SJSA1 (cell line): ENCODE measurements around the gene ZBTB20. TPM values are rescaled to one million over a fixed set of nuclear protein-coding genes. Genes with fewer than 3 reads are reported as not detected.
"Not testable (repeated sequence)": the region's sequence is repeated elsewhere in the genome, so short reads cannot be mapped to it uniquely, and the experiment has no call there.

Experiments used
- DNase-seq, 2 experiments: peaks; one replicate each; pipeline ENCODE4 v3.0.0-alpha.2; 2015 to 2020; ENCODE audit warnings: low spot score in 2 of 2, low read depth in 1 of 2
- H3K27ac ChIP-seq: fragments of 250-450 bp; sonication (Bioruptor Pico); 2 replicates; pipeline ENCODE4 v1.5.1; 2020; ENCODE audit warnings: mild to moderate bottlenecking, moderate library complexity
- H3K27me3 ChIP-seq: fragments of 250-450 bp; sonication (Bioruptor Pico); replicated peaks from 2 replicates; pipeline ENCODE4 v1.5.1; 2020; ENCODE audit warnings: mild to moderate bottlenecking, moderate library complexity
- H3K36me3 ChIP-seq: fragments of 250-450 bp; sonication (Bioruptor Pico); 2 replicates; pipeline ENCODE4 v1.5.1; 2020; ENCODE audit warnings: mild to moderate bottlenecking
- H3K4me1 ChIP-seq: fragments of 250-450 bp; sonication (Bioruptor Pico); replicated peaks from 2 replicates; pipeline ENCODE4 v1.6.1; 2021; ENCODE audit warnings: mild to moderate bottlenecking
- H3K4me3 ChIP-seq: fragments of 250-450 bp; sonication (Bioruptor Pico); 2 replicates; pipeline ENCODE4 v1.5.1; 2020; ENCODE audit warnings: mild to moderate bottlenecking
- H3K9me3 ChIP-seq: fragments of 250-450 bp; sonication (Bioruptor Pico); replicated peaks from 2 replicates; pipeline ENCODE4 v1.5.1; 2020; ENCODE audit warnings: mild to moderate bottlenecking
- total RNA-seq: library from RNA; depleted of rRNA; stranded (reverse); fragments of >200 nt; shearing (Covaris generic); gene quantifications from 2 replicates; pipeline ENCODE4 v1.2.3, GENCODE V29; 2014

ZBTB20 gene
- total RNA-seq, 1 experiment from 2014 or later = 18.2 TPM

DNA sequence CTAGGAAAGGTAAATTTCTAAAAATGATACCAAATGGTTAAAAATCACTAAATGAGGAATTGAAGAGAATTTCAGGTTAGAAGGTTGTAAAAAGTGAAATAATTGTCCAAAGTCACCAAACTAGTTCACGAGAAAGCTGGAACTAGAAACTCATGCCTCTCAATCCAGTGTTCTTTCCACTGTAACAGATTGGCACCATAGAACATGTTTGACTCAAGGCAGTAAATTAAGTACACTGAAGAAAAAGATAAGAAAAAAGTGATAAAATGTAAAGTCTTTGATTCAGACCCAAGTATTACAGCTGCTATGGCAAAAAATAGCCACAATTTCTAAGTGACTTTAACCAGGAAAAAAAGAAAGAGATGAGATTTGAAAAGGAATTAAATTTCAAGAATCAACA, 26.5 kb downstream of the ZBTB20 start:
- Histone ChIP-seq H3K4me3 (no peak overlapping the region), H3K4me1 (no peaks in the 10 kb centered on the region), H3K27me3 (no peaks in the 10 kb centered on the region), H3K36me3 (no peaks in the 10 kb centered on the region), H3K9me3 (no peaks in the 10 kb centered on the region), H3K27ac (no peak overlapping the region)
- no peak for DNase-seq

DNA sequence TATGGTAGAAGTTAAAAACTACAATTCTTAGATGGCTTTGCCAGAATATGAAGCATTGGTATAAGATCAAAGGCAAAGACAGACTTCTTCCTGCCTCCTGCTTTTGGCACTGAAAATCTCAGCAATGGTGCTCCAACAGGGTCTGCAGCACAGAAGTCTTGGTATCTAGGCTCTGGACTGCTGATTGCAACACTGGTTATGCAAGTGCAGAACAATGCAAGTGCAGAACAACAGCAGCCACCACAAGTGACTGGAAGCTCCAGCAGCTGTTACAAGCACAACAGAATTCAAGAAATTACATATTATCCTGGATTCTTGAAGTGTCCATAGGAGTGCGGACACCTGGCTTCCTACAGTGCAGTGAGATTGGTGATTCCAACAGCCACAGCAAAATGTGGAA, 33.7 kb downstream of the ZBTB20 start:
- no peak overlapping the region for H3K4me3 ChIP-seq
- no peaks in the 10 kb centered on the region for H3K9me3 ChIP-seq
- DNase-seq = no peak
- no peaks in the 10 kb centered on the region; the same call in 1 of the 2 replicates for H3K27me3 ChIP-seq
- H3K27ac ChIP-seq = no peak overlapping the region
- H3K4me1 ChIP-seq = no peaks in the 10 kb centered on the region
- no peaks in the 10 kb centered on the region for H3K36me3 ChIP-seq

DNA sequence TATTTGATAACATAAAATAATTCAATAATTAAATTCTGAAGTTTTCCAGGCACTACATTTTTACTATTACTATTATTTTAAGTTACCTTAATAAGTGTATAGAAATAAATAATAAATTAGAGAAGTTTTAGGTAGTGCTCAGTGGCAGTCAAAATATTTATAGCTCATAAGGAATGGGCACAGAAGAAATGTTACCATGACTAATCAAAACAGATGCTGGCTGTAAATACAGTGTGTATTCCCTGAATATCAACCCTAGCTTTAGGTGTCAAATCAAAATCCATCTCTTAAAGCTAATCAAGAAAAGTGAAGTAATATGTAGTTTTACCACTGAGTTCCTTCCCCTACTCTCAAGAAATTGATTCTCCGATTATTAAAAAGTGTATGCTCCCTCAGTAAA, 35.5 kb downstream of the ZBTB20 start:
- Histone ChIP-seq H3K4me1 (no peaks in the 10 kb centered on the region), H3K27me3 (no peaks in the 10 kb centered on the region; the same call in 1 of the 2 replicates), H3K4me3 (no peak overlapping the region), H3K9me3 (no peaks in the 10 kb centered on the region), H3K36me3 (no peaks in the 10 kb centered on the region), H3K27ac (no peak overlapping the region)
- no peak for DNase-seq

DNA sequence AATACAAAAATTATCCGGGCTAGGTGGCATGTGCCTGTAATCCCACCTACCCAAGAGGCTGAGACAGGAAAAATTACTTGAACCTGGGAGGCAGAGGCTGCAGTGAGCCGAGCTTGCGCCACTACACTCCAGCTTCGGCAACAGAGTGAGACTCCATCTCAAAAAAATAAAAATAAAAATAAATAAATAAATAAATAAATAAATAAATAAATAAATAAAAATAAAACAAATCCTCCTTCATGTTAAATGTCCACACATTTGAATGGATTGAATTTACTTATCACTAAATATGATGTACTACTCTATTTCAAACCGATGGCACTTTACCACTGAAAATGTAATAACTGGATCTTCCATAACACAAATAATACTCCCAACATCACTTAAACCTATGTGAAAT, 36.3 kb downstream of the ZBTB20 start:
- H3K4me1 ChIP-seq = no peaks in the 10 kb centered on the region
- no peak overlapping the region for H3K27ac ChIP-seq
- no peaks in the 10 kb centered on the region for H3K36me3 ChIP-seq
- H3K27me3 ChIP-seq = no peaks in the 10 kb centered on the region; the same call in 1 of the 2 replicates
- H3K9me3 ChIP-seq = no peaks in the 10 kb centered on the region
- no peak for DNase-seq
- H3K4me3 ChIP-seq = no peak overlapping the region

DNA sequence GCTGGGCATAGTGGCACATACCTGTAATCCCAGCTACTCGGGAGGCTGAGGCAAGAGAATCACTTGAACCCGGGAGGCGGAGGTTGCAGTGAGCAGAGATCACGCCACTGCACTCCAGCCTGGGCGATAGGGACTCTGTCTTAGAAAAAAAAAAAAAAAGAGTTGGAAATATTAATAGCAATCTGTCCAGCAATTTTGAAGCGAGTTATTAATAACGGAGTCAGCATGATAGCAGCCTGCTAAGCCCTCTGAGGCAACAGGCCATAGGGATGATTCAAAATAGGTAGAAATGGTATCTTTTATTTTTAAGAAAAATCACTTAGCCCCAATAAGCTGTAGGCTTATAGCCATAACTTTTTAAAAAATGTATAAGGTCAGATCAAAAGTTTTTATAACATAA, 37.0 kb downstream of the ZBTB20 start:
- DNase-seq, H3K4me1 ChIP-seq, H3K27me3 ChIP-seq, H3K27ac ChIP-seq, H3K4me3 ChIP-seq, H3K9me3 ChIP-seq, H3K36me3 ChIP-seq: not testable (repeated sequence)

DNA sequence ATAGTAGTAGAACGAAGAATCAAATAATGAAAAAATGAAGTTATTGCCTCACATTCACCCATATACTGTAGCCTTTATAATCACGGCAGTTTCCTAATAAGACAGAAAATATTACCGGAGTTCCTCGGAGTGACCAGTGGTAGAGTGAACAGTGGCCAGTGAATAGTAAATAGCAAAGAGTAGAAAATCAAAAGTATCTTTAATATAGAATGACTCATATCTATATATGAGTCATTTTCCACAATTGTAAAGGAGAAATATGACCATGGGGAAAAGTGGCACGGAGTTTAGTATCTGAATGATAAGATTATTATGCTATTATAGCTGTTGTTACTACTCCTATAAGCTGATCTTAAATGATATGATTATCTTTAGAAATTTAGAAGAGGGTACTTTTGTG, 38.5 kb downstream of the ZBTB20 start:
- no peak for DNase-seq
- Histone ChIP-seq H3K4me1 (no peaks in the 10 kb centered on the region), H3K4me3 (no peak overlapping the region), H3K27me3 (no peaks in the 10 kb centered on the region; the same call in 1 of the 2 replicates), H3K36me3 (no peaks in the 10 kb centered on the region), H3K9me3 (no peaks in the 10 kb centered on the region), H3K27ac (no peak overlapping the region)

DNA sequence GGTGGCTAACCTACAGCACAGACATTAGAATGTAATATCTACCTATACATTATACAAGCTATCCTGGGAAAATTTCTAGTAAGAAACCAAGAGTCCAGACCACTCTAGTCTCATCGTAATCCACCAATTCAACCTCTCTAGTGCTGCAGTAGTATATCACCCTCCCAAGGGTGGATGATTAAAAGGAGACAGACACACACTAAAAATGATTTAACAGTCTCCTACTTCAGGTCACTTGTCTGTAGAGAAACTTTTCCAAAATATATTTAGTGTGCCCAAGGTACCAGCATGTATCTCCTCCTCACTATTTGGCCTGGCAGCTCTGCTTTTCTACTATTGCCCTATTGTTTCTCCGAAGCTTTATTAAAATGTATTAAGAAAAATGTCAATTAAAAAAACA, 45.0 kb downstream of the ZBTB20 start:
- H3K36me3 ChIP-seq = no peaks in the 10 kb centered on the region
- no peak for DNase-seq
- H3K27me3 ChIP-seq = no peaks in the 10 kb centered on the region
- H3K4me1 ChIP-seq = peaks cover 8% of the 10 kb centered on the region
- no peaks in the 10 kb centered on the region for H3K9me3 ChIP-seq
- H3K27ac ChIP-seq = no peak overlapping the region
- no peak overlapping the region for H3K4me3 ChIP-seq

DNA sequence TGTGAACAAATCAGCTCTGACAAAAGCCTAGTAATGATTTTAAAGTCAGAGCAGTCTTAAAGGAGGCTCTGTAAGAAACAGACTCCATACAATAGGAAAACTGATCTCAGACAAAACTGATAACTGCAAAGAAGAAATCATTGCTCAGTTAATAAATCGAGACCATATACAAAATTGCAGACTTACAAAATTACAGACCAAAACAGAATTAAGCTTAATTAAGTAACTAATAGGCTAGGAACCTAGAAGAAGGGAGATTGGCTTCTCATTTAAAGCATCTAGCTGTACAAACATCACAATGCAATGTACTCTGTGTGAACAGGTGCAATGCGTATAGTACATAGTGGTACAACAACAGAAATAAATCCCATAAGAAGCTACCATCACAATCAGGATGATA, 46.3 kb downstream of the ZBTB20 start:
- no peak for DNase-seq
- Histone ChIP-seq H3K27me3 (no peaks in the 10 kb centered on the region), H3K4me3 (no peak overlapping the region), H3K9me3 (no peaks in the 10 kb centered on the region), H3K27ac (no peak overlapping the region), H3K36me3 (no peaks in the 10 kb centered on the region), H3K4me1 (peaks cover 8% of the 10 kb centered on the region)

DNA sequence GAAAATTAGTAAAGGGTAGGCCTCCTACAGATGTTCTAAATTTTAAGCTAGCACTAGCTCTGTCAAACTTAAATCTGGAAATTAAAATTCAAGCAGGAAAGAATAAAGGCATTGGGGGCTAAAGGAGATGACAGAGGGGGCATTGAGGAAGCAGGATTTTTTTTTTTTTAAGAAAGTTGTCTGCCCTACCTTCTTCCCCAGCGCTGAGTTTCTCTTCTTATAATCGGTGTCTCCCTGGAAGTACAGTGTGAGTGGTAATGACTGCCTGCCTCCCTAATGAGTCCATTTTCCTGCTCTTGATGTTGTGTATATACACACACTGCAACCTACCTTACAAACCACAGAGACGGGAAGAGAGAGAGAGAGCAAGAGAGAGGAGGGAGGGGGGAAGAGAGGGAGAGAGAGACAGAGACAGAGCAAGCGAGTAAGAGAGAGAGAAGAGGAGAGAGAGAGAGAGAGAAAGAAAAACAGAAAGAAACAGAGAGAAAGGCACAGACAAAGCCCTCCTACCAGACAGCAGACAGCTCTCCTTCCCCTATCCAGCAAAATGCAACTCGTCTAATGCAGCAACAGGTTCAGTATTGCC, 47.0 kb downstream of the ZBTB20 start:
- peak; percentile 37 to 48 for DNase-seq
- H3K4me3 ChIP-seq = peak overlapping the region; percentile 17
- no peak overlapping the region for H3K27ac ChIP-seq
- H3K4me1 ChIP-seq = peaks cover 8% of the 10 kb centered on the region
- no peaks in the 10 kb centered on the region for H3K36me3 ChIP-seq
- no peaks in the 10 kb centered on the region for H3K27me3 ChIP-seq
- H3K9me3 ChIP-seq = no peaks in the 10 kb centered on the region

DNA sequence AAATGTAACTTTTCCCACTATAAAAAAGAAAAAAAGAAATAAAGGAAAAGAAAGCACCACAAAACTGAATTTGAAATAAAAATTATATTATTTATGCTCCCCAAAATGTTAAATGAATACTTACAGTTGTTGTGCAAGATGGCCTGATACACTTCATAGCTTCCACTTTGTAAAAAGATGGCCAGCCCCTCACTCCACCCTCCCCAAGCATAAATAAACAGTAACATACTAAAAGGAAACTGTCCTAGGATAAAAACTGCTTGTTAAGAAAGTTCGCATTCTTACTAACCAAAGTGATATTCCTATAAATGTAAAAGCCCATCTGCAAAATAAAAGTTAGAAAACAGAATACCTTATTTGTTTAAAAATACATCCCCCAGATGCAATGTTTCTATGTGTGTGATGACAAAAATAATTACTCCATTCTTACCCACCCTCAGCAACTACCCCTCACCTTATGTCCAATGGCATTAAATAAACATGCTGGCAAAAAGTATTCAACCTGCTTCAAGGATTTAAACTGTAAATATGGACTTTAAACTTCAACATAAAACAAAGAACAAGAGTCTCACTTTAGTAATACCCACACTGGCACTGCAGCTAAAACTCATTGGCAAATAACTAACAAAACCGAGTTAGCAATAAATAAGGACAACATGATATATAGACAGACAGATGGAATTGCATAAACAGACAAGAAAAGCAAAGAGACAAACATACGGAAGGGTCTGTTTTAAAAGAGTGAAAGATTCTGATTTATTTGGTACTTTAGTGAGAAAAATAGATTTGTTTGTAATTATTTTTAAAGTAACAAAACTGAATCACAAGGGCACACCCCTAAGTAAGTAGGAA, 47.7 kb downstream of the ZBTB20 start:
- Histone ChIP-seq H3K27me3 (no peaks in the 10 kb centered on the region), H3K36me3 (no peaks in the 10 kb centered on the region), H3K9me3 (no peaks in the 10 kb centered on the region), H3K27ac (no peak overlapping the region), H3K4me3 (no peak overlapping the region), H3K4me1 (peaks cover 8% of the 10 kb centered on the region)
- no peak for DNase-seq

DNA sequence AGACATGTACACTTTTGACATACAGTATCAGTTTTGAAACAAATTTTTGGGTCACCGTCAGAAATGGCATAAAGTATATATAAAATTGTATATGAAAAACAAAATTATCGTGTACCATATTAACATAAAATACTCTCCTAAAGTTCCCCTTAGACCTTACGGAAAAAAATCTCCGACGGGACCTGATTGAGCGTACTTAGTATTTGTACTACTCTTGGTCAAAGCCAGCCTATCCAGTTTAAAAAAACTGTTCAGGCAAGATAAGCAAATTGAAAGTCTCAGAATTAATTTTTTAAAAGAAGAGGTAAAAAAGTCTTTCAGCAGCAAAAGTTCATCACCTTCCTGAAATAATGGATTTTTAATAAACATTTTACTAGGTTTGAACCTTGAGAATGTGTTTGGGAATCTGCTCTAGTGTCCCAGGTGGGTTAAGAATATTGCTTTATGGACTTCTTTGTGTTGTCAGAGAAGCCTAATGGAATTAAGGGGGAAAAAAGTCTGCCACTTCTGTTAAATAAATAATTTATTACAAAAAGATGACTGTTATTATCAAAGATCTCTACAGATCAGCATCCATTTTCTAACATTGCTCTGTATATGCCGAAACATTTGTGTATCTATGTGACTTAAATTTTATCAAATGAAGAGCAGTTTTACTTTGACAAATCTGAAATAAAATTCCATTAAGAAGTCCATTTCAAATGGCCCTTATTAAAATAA, 48.6 kb downstream of the ZBTB20 start:
- Histone ChIP-seq H3K9me3 (no peaks in the 10 kb centered on the region), H3K27ac (no peak overlapping the region), H3K4me3 (no peak overlapping the region)

DNA sequence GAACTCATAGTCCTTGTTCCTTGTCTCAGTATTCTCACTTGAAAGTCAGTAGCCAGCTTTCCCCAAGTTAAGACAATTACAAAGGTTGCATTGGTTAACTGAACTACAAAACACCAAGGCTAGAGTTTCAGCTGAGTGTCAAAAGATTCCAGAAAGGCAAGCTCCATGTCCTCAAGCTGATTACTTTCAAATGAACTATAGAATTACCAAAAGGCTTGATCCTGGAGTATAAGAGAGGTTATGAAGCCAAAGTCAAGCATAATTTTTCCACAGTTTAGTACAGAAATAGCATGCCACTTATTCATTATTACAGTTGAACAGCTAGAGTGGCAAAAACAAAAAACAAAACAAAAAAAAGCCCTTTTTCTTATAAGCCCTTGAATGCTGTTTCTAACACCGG, 51.9 kb downstream of the ZBTB20 start:
- Histone ChIP-seq H3K27ac (no peak overlapping the region), H3K4me1 (peaks cover 11% of the 10 kb centered on the region), H3K4me3 (no peak overlapping the region), H3K36me3 (no peaks in the 10 kb centered on the region), H3K9me3 (no peaks in the 10 kb centered on the region), H3K27me3 (no peaks in the 10 kb centered on the region)
- no peak for DNase-seq

More for the DNA sequence above, 48.6 kb downstream of the ZBTB20 start:
- no peak for DNase-seq
- no peaks in the 10 kb centered on the region for H3K36me3 ChIP-seq
- H3K27me3 ChIP-seq = no peaks in the 10 kb centered on the region
- peaks cover 8% of the 10 kb centered on the region for H3K4me1 ChIP-seq

DNA sequence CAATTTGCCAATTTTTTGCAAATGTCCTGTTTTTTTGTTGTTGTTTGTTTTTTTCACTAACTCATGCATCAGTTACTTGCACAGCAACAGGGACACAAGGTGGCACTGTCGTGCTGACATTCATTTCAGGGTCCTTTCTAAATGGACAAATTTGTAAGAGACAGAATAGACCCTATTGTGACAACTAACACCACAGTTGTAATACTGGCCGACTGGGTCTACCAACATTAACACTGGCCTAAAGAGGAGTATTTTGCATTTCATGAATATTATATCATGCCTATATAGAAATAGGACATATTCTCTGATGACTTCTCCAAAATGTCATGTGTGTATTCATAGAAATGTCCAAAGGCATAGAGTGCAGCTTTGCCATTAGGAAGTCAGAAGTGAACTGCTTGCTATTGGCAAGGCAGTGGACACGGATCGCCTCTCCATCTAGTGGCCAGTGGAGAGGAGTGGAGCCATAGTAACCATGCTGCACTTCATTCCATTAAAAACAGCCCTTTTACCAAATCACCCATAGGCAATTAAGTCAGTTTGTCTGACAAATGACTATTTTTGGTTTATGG, 54.8 kb downstream of the ZBTB20 start:
- H3K9me3 ChIP-seq = no peaks in the 10 kb centered on the region
- 0 out of 2 replicates have a peak, but pooled peaks cover 3% of the 10 kb centered on the region for H3K4me1 ChIP-seq
- no peaks in the 10 kb centered on the region for H3K36me3 ChIP-seq
- H3K4me3 ChIP-seq = no peak overlapping the region
- H3K27ac ChIP-seq = no peak overlapping the region
- H3K27me3 ChIP-seq = no peaks in the 10 kb centered on the region
- peak; percentile 51 to 57 for DNase-seq

DNA sequence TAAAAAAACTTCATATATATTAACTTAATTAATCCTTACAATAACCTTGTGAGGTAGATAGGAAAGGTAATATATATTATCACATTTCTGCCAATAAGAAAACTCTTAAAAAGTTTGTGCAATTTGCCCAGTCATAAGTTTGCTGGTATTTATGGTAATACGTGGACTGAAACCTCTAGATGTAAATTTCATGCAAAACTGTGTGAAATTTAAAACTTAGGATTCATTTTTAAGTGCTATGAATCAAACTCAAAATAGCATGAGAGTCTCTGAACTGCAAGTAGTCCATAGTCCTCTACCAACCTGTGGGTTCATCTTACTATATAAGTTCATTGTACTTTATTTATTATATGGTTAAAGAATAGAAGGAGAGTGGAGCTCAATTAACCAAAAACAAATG, 56.4 kb downstream of the ZBTB20 start:
- H3K4me3 ChIP-seq = no peak overlapping the region
- 0 out of 2 replicates have a peak, but pooled peaks cover 3% of the 10 kb centered on the region for H3K4me1 ChIP-seq
- H3K9me3 ChIP-seq = no peaks in the 10 kb centered on the region
- no peak for DNase-seq
- no peaks in the 10 kb centered on the region for H3K36me3 ChIP-seq
- H3K27me3 ChIP-seq = no peaks in the 10 kb centered on the region
- H3K27ac ChIP-seq = no peak overlapping the region
